ENCODE data around the gene ETV2. TPM values are rescaled to one million over a fixed set of nuclear protein-coding genes. Genes with fewer than 3 reads are reported as not detected.

The ETV2 gene
- total RNA-seq, 2 experiments from 2014 or later = 0.58 to 0.59 TPM

GRCh38 chr19:35643255-35644205, 2.0 kb downstream of the ETV2 start:
- H3K4me3 Mint-ChIP-seq = peak overlapping the region; percentile 93
- DNase-seq (peak; percentile 66 to 89 (median 75)), ATAC-seq (ENCODE audit: poor library complexity) (peak; percentile 38)
- no peak for TF ChIP-seq CTCF (IDR thresholded peaks at IDR 0.05)
- no peaks in the 10 kb centered on the region for H3K36me3 ChIP-seq (ENCODE audit: insufficient read depth, low read length)
- H3K4me1 Mint-ChIP-seq (ENCODE audit: low read depth) = peaks cover 40% of the 10 kb centered on the region
- peaks cover 56% of the 10 kb centered on the region for H3K4me1 ChIP-seq (ENCODE audit: insufficient read depth, low read length)
- H3K9me3 ChIP-seq (ENCODE audit: control insufficient read depth in 1 of 2, insufficient read depth in 1 of 2, low read length in 2 of 2) = no peaks in the 10 kb centered on the region
- intact Hi-C loops (cut with DNase I, micrococcal nuclease) = loop anchor here (1.0 to 5.0 kb wide), 4 partner anchors 15 to 114 kb away; partner anchors contain the start of genes HAUS5 (in 1 of the 2), HSPB6 (in 1 of the 2), PROSER3 (in 1 of the 2) and RBM42 (in 1 of the 2)
- POLR2A ChIA-PET = interaction anchor here (0.7 to 2.6 kb wide), 14 partner anchors 11 to 105 kb away, joined by 3 to 15 read pairs (median 5); partner anchors contain the start of genes HAUS5, IGFLR1, LIN37 and PSENEN
- no peaks in the 10 kb centered on the region for H3K27me3 Mint-ChIP-seq
- peaks cover 6% of the 10 kb centered on the region for H3K36me3 Mint-ChIP-seq (ENCODE audit: low read depth)
- H3K4me3 ChIP-seq (ENCODE audit: low read length) = peak overlapping the region; percentile 95
- H3K27me3 ChIP-seq (ENCODE audit: control insufficient read depth in 1 of 2, insufficient read depth in 2 of 2, low read length in 2 of 2) = no peaks in the 10 kb centered on the region
- CTCF ChIA-PET = no interaction called here
- no peaks in the 10 kb centered on the region for H3K9me3 Mint-ChIP-seq
- peak overlapping the region; percentile 55 to 86 for H3K27ac ChIP-seq (ENCODE audit: low read depth in 1 of 2, low read length in 2 of 2)
- peak overlapping the region; percentile 65 for H3K27ac Mint-ChIP-seq

- no peaks in the 10 kb centered on the region for H3K9me3 Mint-ChIP-seq
- Histone ChIP-seq H3K27ac (ENCODE audit: low read depth in 1 of 2, low read length in 2 of 2) (peak overlapping the region; percentile 55 to 86), H3K36me3 (ENCODE audit: insufficient read depth, low read length) (no peaks in the 10 kb centered on the region), H3K9me3 (ENCODE audit: control insufficient read depth in 1 of 2, insufficient read depth in 1 of 2, low read length in 2 of 2) (no peaks in the 10 kb centered on the region), H3K27me3 (ENCODE audit: control insufficient read depth in 1 of 2, insufficient read depth in 2 of 2, low read length in 2 of 2) (no peaks in the 10 kb centered on the region), H3K4me3 (ENCODE audit: low read length) (peak overlapping the region; percentile 95), H3K4me1 (ENCODE audit: insufficient read depth, low read length) (peaks cover 65% of the 10 kb centered on the region)
- peak overlapping the region; percentile 65 for H3K27ac Mint-ChIP-seq
- H3K27me3 Mint-ChIP-seq = no peaks in the 10 kb centered on the region
- H3K4me1 Mint-ChIP-seq (ENCODE audit: low read depth) = peaks cover 48% of the 10 kb centered on the region
- POLR2A ChIA-PET = interaction anchor here (0.7 to 2.6 kb wide), 13 partner anchors 12 to 104 kb away, joined by 3 to 15 read pairs (median 5); partner anchors contain the start of genes HAUS5, IGFLR1, LIN37 and PSENEN
- no peak for TF ChIP-seq CTCF (IDR thresholded peaks at IDR 0.05)
- DNase-seq = peak; percentile 89 to 98 (median 93)
- peaks cover 13% of the 10 kb centered on the region for H3K36me3 Mint-ChIP-seq (ENCODE audit: low read depth)
- CTCF ChIA-PET = interaction anchor here (0.6 to 1.0 kb wide), 2 partner anchors 9 to 34 kb away, joined by 3 read pairs; no protein-coding TSS in a partner anchor
- intact Hi-C loops (cut with DNase I, micrococcal nuclease) = loop anchor here (2.0 to 5.0 kb wide), 2 partner anchors 16 to 113 kb away; partner anchors contain the start of genes HSPB6 (in 1 of the 2), PROSER3 (in 1 of the 2) and RBM42 (in 1 of the 2)
- peak; percentile 75 for ATAC-seq (ENCODE audit: poor library complexity)
- peak overlapping the region; percentile 93 for H3K4me3 Mint-ChIP-seq
These were observed 2.9 kb downstream of the ETV2 start for GRCh38 chr19:35644206-35644986.
